CD4-positive, alpha-beta memory T cell (primary cell): ENCODE data around the gene USP17L11. TPM values are rescaled to one million over a fixed set of nuclear protein-coding genes. Genes with fewer than 3 reads are reported as not detected.
"Not testable (repeated sequence)": the region's sequence is repeated elsewhere in the genome, so short reads cannot be mapped to it uniquely, and the experiment has no call there.

Source experiments
- CTCF ChIA-PET: fragments of 350-600 bp; sonication (Branson Sonifier 250); formaldehyde crosslinking; loops from one replicate; lab custom pipeline; 2021; ENCODE audit warnings: inconsistent platforms; ENCODE audit not compliant: partially characterized antibody; lab: Charles Lee
- POLR2A ChIA-PET: fragments of 350-600 bp; sonication (Branson Sonifier 250); formaldehyde crosslinking; loops from one replicate; lab custom pipeline; 2021; ENCODE audit not compliant: partially characterized antibody; lab: Charles Lee
- DNase-seq, 5 donors: peaks; one replicate each; pipeline versions ENCODE4 v3.0.0 to v3.0.0-alpha.2; 2020 to 2022; ENCODE audit warnings: mixed read lengths in 1 of 5
- H3K27ac ChIP-seq: one replicate; pipeline ENCODE4 v1.7.0; 2013; ENCODE audit warnings: low read depth, low read length
- H3K27me3 ChIP-seq: 2 replicates; pipeline ENCODE4 v1.7.0; 2013; ENCODE audit warnings: mild to moderate bottlenecking, low read length, moderate library complexity; ENCODE audit not compliant: insufficient read depth
- H3K36me3 ChIP-seq: 2 replicates; pipeline ENCODE4 v1.7.0; 2013; ENCODE audit warnings: mild to moderate bottlenecking, low read length, moderate library complexity; ENCODE audit not compliant: insufficient read depth
- H3K4me1 ChIP-seq: 2 replicates; pipeline ENCODE4 v1.7.0; 2013; ENCODE audit warnings: mild to moderate bottlenecking, low read length, moderate library complexity; ENCODE audit not compliant: insufficient read depth
- H3K4me3 ChIP-seq, 2 donors: one replicate each; pipeline ENCODE4 v1.7.0; 2013; ENCODE audit warnings: low read length in 2 of 2, mild to moderate bottlenecking in 1 of 2
- H3K9me3 ChIP-seq, 2 donors: one replicate each; pipeline ENCODE4 v1.7.0; 2013; ENCODE audit warnings: low read length in 2 of 2, control low read depth in 1 of 2; ENCODE audit not compliant: control insufficient read depth in 1 of 2
- H3K27ac Mint-ChIP-seq, 7 donors: one replicate each; pipeline ENCODE4 v1.8.0; 2020 to 2021; ENCODE audit warnings: mixed read lengths in 7 of 7, mild to moderate bottlenecking in 6 of 7, inconsistent platforms in 3 of 7, moderate library complexity in 3 of 7
- H3K27me3 Mint-ChIP-seq, 2 donors: one replicate each; pipeline ENCODE4 v1.8.0; 2020 to 2021; ENCODE audit warnings: mixed read lengths in 2 of 2
- H3K36me3 Mint-ChIP-seq, 2 donors: one replicate each; pipeline ENCODE4 v1.8.0; 2020 to 2021; ENCODE audit warnings: mixed read lengths in 2 of 2, inconsistent platforms in 1 of 2, mild to moderate bottlenecking in 1 of 2
- H3K4me1 Mint-ChIP-seq, 4 donors: one replicate each; pipeline ENCODE4 v1.8.0; 2020 to 2021; ENCODE audit warnings: mixed read lengths in 4 of 4, mild to moderate bottlenecking in 1 of 4
- H3K4me3 Mint-ChIP-seq, 8 donors: one replicate each; pipeline ENCODE4 v1.8.0; 2020 to 2021; ENCODE audit warnings: mixed read lengths in 8 of 8, mild to moderate bottlenecking in 7 of 8, moderate library complexity in 6 of 8, inconsistent platforms in 3 of 8
- H3K9me3 Mint-ChIP-seq, 8 donors: one replicate each; pipeline ENCODE4 v1.8.0; 2020 to 2021; ENCODE audit warnings: mixed read lengths in 8 of 8, mild to moderate bottlenecking in 5 of 8, inconsistent platforms in 3 of 8, moderate library complexity in 1 of 8
- intact Hi-C: fragments of 100-400 bp; cut with micrococcal nuclease; formaldehyde crosslinking; loops from one replicate; pipeline ENCODE4 v1.15.1; 2023
- polyA plus RNA-seq, 2 donors: library from polyadenylated mRNA; unstranded; fragments of 300-500 nt; fragmentation: Illumina TruSeq; gene quantifications; one replicate each; pipeline ENCODE4 v1.2.3, GENCODE V29; 2021
- total RNA-seq, 2 experiments: library from RNA; stranded (reverse); gene quantifications; one replicate each; pipeline ENCODE4 v1.2.3, GENCODE V29; 2021

USP17L11 gene
- total and polyA plus RNA-seq, 4 experiments from 2014 or later: not detected

- H3K36me3 ChIP-seq, POLR2A ChIA-PET, intact Hi-C loops, H3K27me3 Mint-ChIP-seq, H3K27ac ChIP-seq, H3K9me3 Mint-ChIP-seq, H3K9me3 ChIP-seq, H3K4me1 ChIP-seq, H3K4me3 Mint-ChIP-seq, H3K36me3 Mint-ChIP-seq, H3K4me1 Mint-ChIP-seq, H3K4me3 ChIP-seq, CTCF ChIA-PET, H3K27me3 ChIP-seq, H3K27ac Mint-ChIP-seq: not testable (repeated sequence)
- DNase-seq: peak in 1 of 5 donors; percentile 19
Measured at GRCh38 chr4:9230249-9230648, 15.0 kb downstream of the USP17L11 start.

- H3K4me3 ChIP-seq, H3K4me1 Mint-ChIP-seq, H3K27me3 ChIP-seq, H3K27ac Mint-ChIP-seq, H3K4me3 Mint-ChIP-seq, CTCF ChIA-PET, H3K27ac ChIP-seq, H3K36me3 ChIP-seq, POLR2A ChIA-PET, DNase-seq, intact Hi-C loops, H3K27me3 Mint-ChIP-seq, H3K4me1 ChIP-seq, H3K36me3 Mint-ChIP-seq, H3K9me3 ChIP-seq, H3K9me3 Mint-ChIP-seq: not testable (repeated sequence)
Measured at GRCh38 chr4:9234085-9234484, 18.9 kb downstream of the USP17L11 start, which contains the start of gene USP17L15. Gene USP17L15 (plus strand): TSS chr4:9234385. CDS start chr4:9234385, 0 bp downstream.

DNA sequence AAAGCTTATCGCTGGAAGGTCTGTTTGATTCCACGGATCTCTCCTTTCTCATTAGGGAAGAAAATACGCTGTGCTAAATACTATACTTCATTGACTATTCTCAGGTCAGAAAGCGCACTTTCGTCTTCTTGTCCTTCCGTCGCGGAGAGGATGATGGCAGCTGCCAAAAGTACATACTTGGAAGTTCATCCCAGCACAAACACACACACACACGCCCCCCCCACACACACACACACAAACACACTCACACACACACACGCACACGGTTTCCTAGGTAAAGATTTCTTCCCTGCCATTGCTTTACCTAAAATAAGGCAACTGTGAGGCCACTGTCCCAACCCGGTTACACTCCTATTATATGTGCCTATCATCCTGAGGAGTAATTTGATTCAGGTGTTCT is 23.3 kb downstream of the USP17L11 start:
- H3K4me1 ChIP-seq, POLR2A ChIA-PET, H3K36me3 ChIP-seq, H3K9me3 ChIP-seq, H3K4me3 ChIP-seq, H3K27me3 ChIP-seq, H3K27ac ChIP-seq, intact Hi-C loops, H3K27ac Mint-ChIP-seq, H3K36me3 Mint-ChIP-seq, H3K9me3 Mint-ChIP-seq, CTCF ChIA-PET, H3K27me3 Mint-ChIP-seq, H3K4me1 Mint-ChIP-seq, H3K4me3 Mint-ChIP-seq: not testable (repeated sequence)
- peak in 1 of 5 donors; percentile 31 for DNase-seq

GRCh38 chr4:9243579-9243978 is 28.4 kb downstream of the USP17L11 start, which contains the start of gene USP17L17:
Gene USP17L17 (plus strand): TSS chr4:9243879. CDS start chr4:9243879, 0 bp downstream.
- H3K4me3 Mint-ChIP-seq: not testable (repeated sequence)

DNA sequence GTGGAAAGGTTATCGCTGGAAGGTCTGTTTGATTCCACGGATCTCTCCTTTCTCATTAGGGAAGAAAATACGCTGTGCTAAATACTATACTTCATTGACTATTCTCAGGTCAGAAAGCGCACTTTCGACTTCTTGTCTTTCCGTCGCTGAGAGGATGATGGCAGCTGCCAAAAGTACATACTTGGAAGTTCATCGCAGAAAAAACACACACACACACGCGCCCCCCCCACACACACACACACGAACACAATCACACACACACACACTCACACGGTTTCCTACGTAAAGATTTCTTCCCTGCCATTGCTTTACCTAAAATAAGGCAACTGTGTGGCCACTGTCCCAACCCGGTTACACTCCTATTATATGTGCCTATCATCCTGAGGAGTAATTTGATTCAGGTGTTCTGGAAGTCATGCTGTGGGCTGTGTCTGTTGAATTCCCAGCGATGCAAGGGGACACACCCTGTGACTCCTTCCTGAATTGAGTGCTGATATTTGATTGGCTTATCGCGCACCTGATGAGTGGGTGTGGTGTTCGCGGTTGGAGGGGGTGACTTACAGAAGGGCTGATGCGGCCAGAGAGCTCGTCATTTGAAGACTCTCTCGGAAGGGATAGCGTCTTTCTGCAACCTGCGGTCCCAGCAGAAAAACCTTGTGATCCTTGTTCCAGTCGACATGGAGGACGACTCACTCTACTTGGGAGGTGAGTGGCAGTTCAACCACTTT is 32.9 kb downstream of the USP17L11 start, which contains the start of gene USP17L18:
Gene USP17L18 (plus strand): TSS at position 678 of the 728 bp plus-strand sequence. CDS start 0 bp downstream, at position 678.
- H3K27ac ChIP-seq, H3K9me3 Mint-ChIP-seq, H3K27me3 ChIP-seq, H3K36me3 ChIP-seq, H3K36me3 Mint-ChIP-seq, H3K9me3 ChIP-seq, H3K27me3 Mint-ChIP-seq, H3K4me1 ChIP-seq, intact Hi-C loops, POLR2A ChIA-PET, CTCF ChIA-PET, H3K4me3 Mint-ChIP-seq, H3K4me1 Mint-ChIP-seq, H3K27ac Mint-ChIP-seq, H3K4me3 ChIP-seq: not testable (repeated sequence)
- DNase-seq: peak in 1 of 5 donors; percentile 10

More at GRCh38 chr4:9243579-9243978, 28.4 kb downstream of the USP17L11 start, which contains the start of gene USP17L17:
- H3K4me1 Mint-ChIP-seq, H3K9me3 Mint-ChIP-seq, H3K9me3 ChIP-seq, H3K36me3 Mint-ChIP-seq, CTCF ChIA-PET, H3K4me1 ChIP-seq, DNase-seq, H3K27me3 ChIP-seq, H3K4me3 ChIP-seq, H3K27me3 Mint-ChIP-seq, H3K27ac Mint-ChIP-seq, H3K36me3 ChIP-seq, H3K27ac ChIP-seq, POLR2A ChIA-PET, intact Hi-C loops: not testable (repeated sequence)

DNA sequence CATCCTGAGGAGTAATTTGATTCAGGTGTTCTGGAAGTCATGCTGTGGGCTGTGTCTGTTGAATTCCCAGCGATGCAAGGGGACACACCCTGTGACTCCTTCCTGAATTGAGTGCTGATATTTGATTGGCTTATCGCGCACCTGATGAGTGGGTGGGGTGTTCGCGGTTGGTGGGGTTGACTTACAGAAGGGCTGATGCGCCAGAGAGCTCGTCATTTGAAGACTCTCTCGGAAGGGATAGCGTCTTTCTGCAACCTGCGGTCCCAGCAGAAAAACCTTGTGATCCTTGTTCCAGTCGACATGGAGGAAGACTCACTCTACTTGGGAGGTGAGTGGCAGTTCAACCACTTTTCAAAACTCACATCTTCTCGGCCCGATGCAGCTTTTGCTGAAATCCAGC is 37.9 kb downstream of the USP17L11 start, which contains the start of gene USP17L19:
Gene USP17L19 (plus strand): TSS at position 301 of the 400 bp plus-strand sequence. CDS start 0 bp downstream, at position 301.
- H3K27ac ChIP-seq, H3K9me3 ChIP-seq, H3K4me3 Mint-ChIP-seq, H3K4me1 Mint-ChIP-seq, H3K27me3 ChIP-seq, H3K9me3 Mint-ChIP-seq, H3K36me3 ChIP-seq, POLR2A ChIA-PET, H3K27ac Mint-ChIP-seq, H3K4me1 ChIP-seq, intact Hi-C loops, H3K27me3 Mint-ChIP-seq, H3K4me3 ChIP-seq, H3K36me3 Mint-ChIP-seq, CTCF ChIA-PET, DNase-seq: not testable (repeated sequence)

GRCh38 chr4:9257824-9258223 is 42.6 kb downstream of the USP17L11 start, which contains the start of gene USP17L20:
Gene USP17L20 (plus strand): TSS chr4:9258124. CDS start chr4:9258124, 0 bp downstream.
- H3K27me3 ChIP-seq, H3K9me3 ChIP-seq, H3K4me1 ChIP-seq, H3K36me3 ChIP-seq, H3K9me3 Mint-ChIP-seq, DNase-seq, H3K27ac Mint-ChIP-seq, H3K4me1 Mint-ChIP-seq, H3K4me3 ChIP-seq, H3K27ac ChIP-seq, H3K36me3 Mint-ChIP-seq, H3K4me3 Mint-ChIP-seq, H3K27me3 Mint-ChIP-seq, POLR2A ChIA-PET, intact Hi-C loops, CTCF ChIA-PET: not testable (repeated sequence)
